HG02970 (cell line): ENCODE measurements around the gene SECISBP2.

Experiments
- ATAC-seq: cut with Tn5 transposase; IDR thresholded peaks from one replicate; pipeline ENCODE4 v1.9.1; 2021; ENCODE audit warnings: mild to moderate bottlenecking, moderate library complexity, moderate number of reproducible peaks; ENCODE audit not compliant: unreplicated experiment, low FRiP score

Gene SECISBP2

DNA sequence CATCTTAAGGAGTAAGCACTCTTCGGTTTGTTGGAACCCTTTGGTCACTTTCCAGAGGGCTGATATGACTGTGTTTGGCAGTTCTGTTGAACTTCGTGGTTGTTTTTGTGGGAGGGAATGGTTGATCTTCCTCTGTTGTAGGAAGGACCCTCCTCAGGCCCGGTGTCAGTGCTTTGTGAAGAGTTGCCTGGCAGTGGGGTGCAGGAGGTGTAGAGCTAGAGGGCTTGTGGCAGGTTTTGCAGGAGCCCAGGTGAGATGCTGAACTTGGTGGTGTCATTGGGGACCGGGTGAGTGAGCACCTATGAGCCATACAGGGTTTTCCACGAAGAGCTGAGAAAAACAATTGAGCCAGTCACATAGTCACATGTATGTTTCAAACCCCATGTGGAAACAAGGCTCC, 27.2 kb downstream of the SECISBP2 start:
- ATAC-seq: no peak

GRCh38 chr9:89346696-89347095, 28.4 kb downstream of the SECISBP2 start:
- ATAC-seq: no peak

DNA sequence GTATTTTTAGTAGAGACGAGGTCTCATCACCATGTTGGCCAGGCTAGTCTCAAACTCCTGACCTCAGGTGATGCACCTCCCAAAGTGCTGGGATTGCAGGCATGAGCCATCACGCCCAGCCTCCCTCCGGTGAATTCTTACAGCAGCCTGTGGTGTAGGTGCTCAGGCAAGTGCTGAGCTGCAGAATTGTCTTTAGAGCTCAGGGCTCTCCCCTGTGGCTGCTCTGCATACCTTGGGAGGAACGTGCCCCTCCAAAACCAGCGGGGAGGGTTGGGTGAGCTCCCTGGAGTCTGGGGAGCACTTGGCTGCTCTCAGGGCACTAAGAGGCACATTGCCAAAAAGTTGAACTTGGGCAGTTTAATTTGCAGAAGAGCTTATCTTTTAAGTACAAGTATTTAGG, 29.4 kb downstream of the SECISBP2 start:
- no peak for ATAC-seq

- ATAC-seq: no peak
These were observed 31.3 kb downstream of the SECISBP2 start for GRCh38 chr9:89349607-89350006.

GRCh38 chr9:89350988-89351557, 32.8 kb downstream of the SECISBP2 start:
- no peak for ATAC-seq

GRCh38 chr9:89351584-89352300, 33.4 kb downstream of the SECISBP2 start:
- no peak for ATAC-seq

DNA sequence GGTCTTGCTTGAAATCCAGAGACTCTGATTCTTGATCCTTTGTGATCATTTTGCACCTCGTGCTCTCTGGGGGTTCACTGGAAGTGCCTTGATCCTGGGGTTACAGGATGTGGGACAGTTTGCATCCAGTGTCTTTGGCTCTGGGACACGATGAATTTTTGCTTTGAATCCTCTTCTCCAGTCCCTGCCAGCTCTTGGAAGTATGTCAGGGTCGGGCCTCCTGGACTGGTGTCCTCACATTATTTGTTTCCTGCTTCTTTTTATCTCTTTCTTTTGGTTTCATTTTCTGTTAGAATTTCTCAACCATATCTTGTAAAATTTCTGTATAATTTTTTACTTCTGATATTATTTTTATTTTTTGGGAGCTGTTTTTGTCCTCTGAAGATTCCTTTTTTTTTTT, 34.2 kb downstream of the SECISBP2 start:
- no peak for ATAC-seq

DNA sequence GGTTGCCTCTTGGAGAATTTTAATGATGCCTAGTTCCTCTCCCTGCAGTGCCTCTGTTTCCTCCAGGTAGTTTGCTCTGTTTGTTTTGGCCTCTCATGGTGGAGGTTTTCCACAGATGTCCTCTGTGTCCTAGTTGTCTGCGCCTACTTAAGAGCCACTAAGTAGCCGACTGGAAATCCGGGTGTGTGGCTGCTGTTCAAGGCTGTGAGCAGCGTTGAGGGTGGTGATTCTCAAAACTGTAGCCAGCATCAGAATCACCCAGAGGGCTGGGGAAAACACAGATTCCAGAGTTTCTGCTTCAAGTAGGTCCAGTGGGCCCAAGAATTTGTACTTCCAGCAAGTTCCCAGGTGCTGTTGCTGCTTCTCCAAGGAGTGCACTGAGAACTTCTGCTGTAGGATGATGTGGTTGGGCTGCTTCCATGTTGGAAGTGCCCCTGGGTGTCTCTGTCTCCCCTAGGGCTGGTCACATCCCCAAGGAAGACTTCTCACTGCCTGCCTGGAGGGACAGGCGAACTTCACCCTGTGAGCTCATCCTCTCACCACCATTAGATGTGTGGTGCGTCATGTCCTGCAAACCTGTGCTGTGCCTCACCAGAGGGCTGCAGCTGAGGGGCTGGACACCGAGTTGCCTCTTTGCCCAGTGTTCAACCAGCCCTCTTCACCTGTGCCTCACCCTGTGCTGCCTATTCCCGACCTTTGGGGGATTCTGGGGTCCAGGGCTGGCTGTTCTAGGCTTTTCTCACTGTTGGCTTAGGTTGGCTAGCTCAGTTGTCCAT, 34.8 kb downstream of the SECISBP2 start:
- ATAC-seq: no peak

DNA sequence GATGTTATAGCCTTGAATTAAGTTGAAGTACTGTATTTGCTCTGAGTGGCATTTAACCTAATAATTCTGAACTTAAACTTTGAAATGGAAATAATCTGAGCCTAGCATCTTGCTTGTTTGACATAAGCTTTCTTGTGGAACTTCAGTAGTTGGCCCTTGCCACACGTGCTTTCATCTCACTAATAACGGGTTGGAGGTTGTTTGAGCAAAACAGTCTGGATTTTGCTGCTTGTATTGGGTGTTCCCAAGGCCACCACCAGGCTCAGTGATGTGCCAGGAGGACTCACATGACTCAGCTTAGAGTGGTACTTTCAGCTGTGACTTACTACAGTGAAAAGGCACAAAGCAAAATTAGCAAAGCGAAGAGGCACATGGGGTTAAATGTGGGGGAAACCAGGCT, 35.7 kb downstream of the SECISBP2 start:
- ATAC-seq: no peak

- ATAC-seq: no peak
These were observed 36.2 kb downstream of the SECISBP2 start for GRCh38 chr9:89354471-89354870.

DNA sequence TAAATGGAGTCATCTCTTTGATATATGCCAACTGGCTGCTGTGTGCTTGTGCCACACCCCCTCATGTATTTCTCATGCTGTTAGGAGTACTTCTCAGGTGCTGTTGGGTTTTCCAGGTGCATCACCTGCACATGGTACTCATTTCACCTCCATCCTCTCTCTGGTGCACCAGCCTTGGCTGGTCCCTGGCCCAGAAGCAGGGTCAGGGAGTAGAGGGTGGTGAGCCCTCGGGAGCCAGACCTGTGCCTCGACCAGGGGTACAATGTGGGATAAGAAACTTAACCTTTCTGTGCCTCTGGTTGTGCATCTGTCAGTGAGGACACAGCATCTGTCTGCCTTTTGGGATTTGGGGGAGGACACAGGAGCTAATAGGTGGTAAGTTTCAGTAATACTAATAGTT, 38.5 kb downstream of the SECISBP2 start:
- ATAC-seq: no peak

GRCh38 chr9:89357331-89358197, 39.3 kb downstream of the SECISBP2 start:
- ATAC-seq: no peak

DNA sequence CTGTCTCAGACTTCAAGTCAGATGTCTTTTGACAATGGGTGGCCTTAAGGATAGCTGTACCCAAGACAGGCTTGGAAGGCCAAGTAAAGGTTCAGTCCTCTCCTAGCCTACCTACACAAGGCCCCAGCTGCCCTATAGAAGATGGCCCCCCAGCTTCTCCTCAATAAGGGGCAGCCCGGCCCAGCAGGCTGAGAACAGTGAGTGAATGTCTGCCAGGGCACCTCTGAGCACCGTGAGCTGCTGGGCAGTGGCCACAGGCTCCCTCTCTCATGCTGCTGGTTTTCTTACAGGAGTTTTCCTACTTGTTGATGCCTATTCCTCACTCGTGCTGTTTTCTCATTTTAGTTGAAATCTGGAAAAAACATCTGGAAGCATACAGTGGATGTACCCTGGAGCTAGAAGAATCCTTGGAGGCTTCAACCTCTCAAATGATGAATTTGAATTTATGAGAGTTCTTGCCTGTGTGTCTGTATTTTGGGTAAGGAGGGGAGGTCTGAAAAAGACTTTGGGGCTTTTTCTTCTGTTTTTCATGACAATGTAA, 40.1 kb downstream of the SECISBP2 start:
- no peak for ATAC-seq

DNA sequence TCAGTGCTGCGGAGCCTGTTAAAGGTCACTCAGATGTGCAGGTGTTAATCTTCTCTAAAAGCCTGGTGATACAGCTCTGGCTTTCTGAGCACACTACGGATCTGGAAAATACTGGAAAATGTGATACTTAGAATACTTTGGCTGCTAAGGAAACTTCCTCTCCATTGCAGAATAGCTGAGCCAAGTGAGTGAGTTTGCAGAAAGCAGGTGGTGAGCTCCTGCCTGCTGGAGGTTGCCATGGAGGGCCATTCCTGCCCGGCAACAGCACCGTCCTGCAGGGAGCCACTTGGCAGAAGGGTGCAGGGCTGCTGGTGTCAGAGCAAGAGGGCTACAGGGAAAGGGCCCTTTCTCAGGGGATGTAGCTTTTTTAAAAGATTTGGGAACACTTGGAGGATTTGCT, 40.7 kb downstream of the SECISBP2 start:
- ATAC-seq: no peak

- no peak for ATAC-seq
These were observed 41.5 kb downstream of the SECISBP2 start for GRCh38 chr9:89359751-89360261.

- ATAC-seq: no peak
These were observed 42.2 kb downstream of the SECISBP2 start for GRCh38 chr9:89360465-89360864.

GRCh38 chr9:89361031-89361430, 42.7 kb downstream of the SECISBP2 start:
- no peak for ATAC-seq

DNA sequence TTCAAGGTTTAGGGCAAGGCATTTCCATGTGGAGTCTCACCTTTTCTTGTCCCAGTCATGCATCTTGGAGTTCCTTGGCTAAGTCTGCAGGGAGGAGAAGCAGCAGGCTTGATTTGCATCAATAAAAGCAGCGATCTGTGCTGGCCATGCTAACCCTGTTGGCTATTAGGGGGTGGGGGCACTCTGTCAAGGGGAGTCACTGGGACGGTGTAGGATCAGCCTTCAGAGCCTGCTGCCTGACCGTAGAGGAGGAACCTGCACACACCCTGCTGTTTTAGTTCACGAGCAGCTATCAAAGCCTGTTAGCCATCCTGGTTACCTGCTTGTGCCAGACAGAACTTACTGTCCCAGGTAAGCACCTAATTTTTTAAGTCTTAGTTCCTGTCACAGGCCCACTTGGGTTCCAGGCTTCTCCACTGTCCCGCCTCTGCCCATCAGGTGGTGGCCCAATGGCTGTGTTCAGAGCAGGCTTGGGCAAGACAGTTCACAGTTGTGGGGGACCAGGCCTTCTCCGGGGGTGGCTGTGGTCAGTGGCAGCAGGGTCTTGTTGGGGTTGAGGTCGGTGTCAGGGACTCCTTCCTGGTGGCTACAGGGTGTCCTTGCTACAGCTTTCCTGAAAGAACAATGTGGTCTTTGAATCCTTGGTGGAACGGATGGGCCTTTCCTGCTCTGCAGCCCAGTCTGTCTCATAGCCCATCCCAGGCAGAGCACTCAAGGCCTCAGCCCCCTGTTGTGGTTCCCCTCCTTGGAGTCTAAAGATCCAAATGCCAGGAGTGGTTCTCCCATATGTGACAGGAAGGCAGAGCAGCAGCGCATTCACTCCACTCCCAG, 43.7 kb downstream of the SECISBP2 start:
- ATAC-seq: no peak

DNA sequence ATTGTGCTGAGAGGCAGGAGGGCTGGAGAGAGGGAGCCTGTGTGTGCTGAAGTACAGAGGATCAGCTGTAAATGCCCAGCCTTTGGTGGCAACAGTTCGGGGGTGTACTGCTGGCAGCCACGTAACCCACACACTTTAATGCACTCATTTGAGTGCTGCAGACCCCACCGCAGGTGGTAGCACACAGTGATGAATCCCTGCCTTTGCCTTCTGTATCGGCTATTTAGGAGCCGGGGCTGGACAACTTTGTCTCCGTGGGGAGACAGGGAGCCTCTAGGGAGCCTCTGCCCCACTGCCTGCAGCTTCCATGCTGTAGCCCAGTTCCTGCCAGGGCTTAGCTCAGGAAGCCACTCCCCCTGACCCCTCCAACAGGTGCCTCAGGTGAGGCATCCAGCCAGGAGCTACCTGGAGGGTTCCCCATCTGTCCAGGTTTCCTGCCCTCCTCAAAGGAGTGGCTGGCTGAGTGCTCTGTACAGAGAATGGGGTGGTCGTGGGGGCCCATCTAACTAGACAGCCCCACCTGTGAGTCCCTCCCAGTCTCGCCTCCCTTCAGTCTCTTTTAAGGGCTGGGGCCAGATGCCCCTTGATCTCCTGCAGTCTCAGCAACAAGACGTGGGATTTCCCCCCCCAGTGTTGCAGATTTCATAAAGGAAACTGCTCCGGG, 44.5 kb downstream of the SECISBP2 start:
- ATAC-seq: no peak
